GM21825 (cell line): ENCODE results near the gene ATRN.

ENCODE experiments used
- ATAC-seq: cut with Tn5 transposase; IDR thresholded peaks from one replicate; pipeline ENCODE4 v1.9.1; 2021; ENCODE audit warnings: mild to moderate bottlenecking, moderate library complexity; ENCODE audit not compliant: unreplicated experiment

Gene ATRN

GRCh38 chr20:3616250-3616649, 145.4 kb downstream of the ATRN start:
- no peak for ATAC-seq

DNA sequence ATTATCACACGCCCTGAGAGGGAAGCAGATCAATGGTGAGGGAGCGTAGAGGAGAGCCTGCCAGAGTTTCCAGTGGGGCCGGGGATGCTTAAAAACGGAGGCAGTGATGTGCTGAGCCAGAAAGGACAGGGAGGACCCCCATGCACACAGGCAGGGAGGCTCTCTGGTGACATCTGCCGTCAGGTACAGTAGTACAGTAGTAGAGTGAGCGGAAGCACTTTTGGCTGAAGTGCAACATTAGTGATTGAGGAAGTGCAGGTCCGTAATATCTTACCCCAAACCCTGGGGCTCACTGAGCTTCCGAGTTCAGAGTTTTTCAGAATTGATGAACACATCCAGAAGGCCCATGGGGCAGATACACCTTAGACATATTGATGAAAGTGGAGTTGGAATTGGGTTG, 150.3 kb downstream of the ATRN start:
- ATAC-seq: no peak

DNA sequence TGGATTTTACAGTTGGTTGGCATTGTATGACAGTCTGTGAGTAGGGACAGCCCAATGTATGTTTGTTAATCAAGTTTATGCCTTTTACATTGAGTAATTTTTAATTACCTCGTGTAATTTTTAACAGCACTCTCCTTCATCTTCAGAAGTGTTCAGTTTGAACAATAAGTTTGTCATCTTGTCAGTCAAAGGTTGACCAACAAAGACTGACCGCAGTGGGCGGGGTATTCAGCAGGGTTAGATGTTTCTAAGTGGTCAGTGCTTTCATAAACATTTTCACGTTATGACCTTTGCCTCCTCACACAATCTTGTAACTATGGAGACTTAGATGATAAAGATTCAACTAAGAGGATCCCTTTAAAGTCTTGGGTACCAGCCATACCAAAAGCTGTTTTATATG, 151.6 kb downstream of the ATRN start:
- ATAC-seq: no peak

DNA sequence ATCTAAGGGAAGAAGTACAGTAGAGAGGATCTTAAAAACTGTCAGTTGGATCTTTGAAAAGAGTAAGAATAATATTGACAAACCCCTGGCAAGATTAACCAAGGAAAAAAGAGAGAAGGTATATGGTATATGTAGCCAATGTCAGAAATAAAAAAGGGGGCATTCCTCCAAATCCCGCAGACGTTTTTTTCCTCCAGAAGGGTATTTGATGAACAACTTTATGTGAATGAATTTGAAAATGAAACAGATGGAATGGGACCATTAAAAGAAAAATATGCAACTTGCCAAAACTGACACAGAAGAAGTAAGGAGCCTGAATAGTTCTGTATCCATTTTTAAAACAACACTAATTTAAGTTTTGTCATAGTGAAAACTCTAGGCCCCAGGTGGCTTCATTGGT, 156.7 kb downstream of the ATRN start:
- no peak for ATAC-seq

- ATAC-seq: no peak
These were observed 157.9 kb downstream of the ATRN start for GRCh38 chr20:3628502-3629314.

- no peak for ATAC-seq
These were observed 159.1 kb downstream of the ATRN start for GRCh38 chr20:3629893-3630292.

- ATAC-seq: no peak
These were observed 159.6 kb downstream of the ATRN start for GRCh38 chr20:3630429-3630828.

- ATAC-seq: no peak
These were observed 160.7 kb downstream of the ATRN start for GRCh38 chr20:3631534-3631933.

- ATAC-seq: no peak
These were observed 161.6 kb downstream of the ATRN start for GRCh38 chr20:3632311-3633004.

DNA sequence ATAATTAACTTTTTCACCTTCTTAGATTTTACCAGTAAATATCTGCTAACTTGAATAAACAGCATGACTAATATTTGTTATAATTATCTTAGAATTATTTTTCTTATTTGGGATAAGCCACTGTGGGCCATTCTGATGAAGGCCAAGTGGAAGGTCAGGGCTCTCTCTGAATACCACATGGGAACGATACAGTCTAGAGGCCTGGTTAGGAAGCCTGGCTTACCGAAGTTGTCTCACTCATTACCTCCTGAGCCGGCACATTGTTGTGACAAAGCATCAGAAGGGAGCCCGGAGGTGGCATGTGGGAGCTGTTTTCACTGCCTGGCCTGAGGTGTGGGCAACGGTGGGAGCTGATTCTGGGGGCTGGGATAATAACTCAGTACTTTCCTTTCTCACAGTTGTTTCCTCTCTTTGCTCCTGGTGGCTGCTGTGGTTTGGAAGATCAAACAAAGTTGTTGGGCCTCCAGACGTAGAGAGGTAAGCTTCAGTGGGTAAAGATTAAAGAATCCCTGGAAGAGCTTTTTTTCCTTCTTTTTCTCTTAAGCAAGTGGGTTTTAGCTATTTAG, 163.2 kb downstream of the ATRN start:
- no peak for ATAC-seq

DNA sequence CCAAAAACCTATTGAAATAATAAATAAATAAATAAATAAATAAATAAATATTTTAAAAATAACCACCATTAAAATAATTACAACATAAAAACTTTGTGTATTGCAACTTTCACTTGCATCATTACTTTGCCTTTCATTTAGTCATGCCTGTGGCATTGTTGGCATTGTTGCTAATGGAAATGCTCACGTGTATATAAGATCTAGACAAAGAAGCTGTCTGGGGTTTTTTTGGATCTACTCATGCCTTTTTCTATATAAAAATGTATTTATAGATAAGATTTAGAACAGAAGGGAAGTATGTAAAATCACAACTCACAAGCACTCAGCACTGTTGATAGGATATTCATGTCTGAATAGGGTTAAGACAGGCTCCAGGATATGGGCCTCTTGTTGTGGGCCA, 164.5 kb downstream of the ATRN start:
- no peak for ATAC-seq

- no peak for ATAC-seq
These were observed 169.4 kb downstream of the ATRN start for GRCh38 chr20:3640259-3640658.

DNA sequence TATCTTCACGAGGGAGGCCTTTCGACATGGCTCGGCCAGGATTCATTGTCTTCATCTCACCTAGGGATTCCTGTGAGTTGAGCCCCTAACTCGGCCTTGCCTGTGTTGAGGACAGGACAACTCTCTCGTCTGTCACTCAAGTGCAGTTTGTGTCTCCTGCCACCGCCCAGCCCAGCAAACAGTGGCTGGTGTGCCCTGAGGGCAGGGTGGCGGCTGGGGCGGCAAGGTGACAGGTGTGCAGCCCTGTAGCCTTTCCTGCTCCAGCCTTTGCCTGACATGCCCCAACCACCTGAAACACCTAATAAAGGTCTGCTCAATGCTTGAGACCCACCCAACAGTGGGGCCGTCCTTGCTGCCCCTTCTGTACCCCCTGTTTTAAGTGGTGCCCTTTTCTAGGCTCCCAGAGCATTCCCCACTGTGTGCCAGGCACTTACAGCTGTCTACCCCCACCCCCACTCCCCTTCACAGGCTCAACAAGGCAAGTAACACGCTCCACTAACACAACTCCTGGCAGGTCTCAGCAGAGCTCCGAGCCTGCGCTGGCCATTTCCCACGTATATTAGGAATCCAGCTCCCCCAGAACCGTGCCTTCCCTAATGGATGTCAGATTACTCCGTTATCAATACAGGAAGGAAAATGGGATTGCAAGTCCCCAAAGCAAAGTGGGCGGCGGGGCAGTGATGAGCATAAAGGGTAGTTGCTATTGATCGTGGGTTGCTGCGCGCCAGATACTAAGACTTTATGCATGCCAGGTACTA, 174.7 kb downstream of the ATRN start:
- no peak for ATAC-seq

- ATAC-seq: no peak
These were observed 175.2 kb downstream of the ATRN start for GRCh38 chr20:3646067-3646440.

DNA sequence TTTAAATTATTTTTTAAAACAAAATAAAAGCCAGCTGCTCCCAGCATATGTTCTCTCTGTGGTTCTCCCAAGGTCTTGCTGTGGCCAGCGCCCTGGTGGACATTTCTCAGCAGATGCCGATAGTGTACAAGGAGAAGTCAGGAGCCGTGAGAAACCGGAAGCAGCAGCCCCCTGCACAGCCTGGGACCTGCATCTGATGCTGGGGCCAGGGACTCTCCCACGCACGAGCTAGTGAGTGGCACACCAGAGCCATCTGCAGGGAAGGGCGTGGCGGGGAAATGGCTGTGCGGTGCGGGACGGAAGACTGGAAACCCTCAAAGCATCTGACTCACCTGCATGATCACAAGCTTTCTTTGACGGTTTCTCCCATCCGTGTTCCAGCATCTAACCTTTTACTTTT, 175.8 kb downstream of the ATRN start:
- no peak for ATAC-seq

DNA sequence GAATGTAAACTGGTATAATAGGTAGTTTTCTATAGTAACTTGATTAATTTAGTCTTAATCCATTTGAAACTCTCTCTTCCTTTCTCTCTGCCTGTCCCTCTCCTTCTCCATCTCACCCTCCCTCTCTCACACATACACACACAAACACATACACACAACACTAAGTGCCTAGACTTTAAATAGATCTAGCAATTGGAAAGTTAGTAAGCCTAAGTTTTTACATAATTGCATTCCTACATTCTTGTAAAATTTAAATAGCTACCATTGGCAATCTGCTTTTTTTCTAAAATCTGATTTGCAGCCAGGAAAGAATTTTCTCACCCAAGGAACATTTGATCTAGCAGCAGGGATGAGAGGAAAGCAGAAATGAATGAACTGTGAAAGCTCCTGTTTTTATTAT, 176.7 kb downstream of the ATRN start:
- ATAC-seq: no peak

DNA sequence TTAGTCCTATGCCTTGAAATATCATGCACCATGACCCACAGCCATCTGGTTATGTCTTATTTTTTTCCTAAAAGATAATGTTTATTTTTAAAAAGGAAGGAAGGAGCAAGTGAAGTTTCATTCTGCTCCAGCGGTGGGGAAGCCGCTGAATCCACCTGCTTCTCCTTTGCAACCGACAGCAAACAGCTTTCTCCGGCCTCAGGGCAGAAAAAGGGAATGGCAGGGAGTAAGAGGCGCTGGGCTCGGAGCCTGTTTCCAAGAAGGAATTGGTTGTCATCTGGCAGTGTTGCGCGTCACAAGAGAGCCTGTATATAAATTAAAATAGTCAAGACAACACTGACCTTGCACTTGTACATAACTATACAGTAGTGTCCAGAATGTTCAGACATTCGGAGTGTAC, 178.1 kb downstream of the ATRN start:
- no peak for ATAC-seq

DNA sequence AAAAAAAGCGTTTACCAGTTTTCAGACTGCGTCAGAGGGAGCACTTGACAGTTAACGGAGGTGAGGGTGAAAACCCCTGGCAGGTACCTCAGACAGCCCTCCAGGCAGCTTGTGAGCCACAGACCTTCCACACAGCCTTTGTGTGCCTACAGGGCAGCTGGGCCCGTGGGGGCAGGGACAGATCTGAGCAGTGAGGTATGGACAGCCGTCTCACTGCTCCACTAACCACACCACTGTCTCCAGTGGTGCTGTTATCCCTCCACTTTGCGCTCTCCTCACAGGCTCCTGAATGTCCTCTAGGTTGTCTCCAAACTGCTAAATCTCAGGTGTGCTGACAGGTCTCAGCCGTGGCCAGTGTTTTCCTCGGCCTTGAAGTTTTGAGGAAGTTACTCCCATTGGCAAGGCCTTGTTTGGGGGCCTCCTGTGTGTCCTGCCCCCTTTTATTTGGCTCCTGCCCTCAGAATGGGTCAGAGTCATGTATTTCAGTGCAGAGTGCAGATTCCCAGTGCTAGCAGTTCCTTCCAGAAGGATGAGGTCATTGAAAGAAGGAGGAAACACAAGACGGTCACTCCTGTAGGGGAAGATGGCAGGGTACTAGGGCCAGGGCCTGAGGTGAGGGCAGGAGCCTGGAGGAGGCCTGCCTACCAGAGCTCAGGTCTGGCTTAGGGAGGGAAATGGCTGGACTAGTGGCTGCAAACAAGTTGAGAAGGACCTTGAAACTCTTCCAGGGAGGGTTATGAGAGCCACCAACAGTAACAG, 180.6 kb downstream of the ATRN start:
- ATAC-seq: no peak

DNA sequence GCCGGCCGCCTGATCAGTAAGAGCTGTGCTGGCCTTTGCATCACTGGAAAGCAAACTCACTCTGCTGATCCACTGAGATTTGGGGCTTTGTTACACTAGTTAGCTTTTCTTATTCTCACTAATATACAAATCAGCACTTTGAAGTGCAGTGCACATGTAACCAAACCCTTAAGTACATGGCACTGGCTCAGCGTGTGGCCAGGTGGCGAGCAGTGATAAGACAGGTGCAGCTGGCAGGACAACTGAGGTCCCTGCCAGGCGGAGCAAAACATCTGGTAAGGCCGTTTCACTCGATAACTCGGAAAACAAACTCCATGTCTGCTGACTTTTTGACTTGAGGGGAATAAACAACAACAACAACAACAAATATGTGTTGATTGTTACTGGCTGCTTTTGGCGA, 181.4 kb downstream of the ATRN start:
- ATAC-seq: no peak

DNA sequence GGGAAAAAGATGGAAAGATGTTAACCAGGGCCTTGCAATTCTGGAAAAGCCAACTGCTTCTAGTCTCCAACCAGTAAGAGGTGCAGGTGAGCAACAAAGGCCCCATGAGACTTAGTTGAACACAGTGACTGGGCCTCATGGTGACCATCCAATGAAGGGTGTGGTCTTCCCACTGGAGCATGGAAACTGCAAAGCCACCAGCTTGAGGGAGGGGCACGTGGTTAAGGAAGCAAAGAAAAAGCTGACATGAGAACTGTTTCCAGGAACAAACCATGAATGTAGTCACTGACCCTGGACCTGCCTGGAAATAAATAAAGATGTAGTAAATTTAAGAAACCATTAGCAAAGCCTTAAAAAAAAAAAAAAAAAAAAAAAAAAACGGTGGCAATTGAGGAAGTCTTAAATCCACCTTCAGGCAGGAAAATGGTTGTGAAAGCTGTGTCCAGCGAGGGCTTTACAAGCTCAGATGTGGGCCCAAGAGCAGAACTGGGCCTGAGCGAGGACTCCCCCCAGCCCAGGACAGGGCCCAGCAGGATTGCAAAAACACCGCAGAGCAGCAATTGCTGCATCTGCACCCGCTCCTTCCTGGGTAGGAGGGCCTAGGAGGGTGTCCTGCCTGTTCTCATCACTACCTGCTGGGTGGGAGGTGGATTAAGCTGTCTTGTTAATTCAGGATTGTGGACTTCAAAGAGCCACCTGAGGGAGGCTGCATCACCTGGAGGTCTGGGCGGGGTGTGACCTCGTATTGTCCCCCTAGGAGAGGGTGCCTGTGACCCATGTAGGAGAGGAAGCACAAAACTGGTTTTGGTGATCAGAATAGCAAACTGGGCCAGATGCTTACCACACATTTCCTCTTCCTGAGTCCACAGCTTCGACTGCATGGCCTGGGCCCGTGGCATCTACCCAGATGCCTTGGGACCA, 182.1 kb downstream of the ATRN start:
- ATAC-seq: no peak
